GM12873 (cell line): ENCODE measurements around the gene GPN2.

Source experiments
- CTCF ChIP-seq: IDR thresholded peaks from 2 replicates; pipeline ENCODE4 v1.5.1; 2012; ENCODE audit warnings: low read depth, mild to moderate bottlenecking, moderate library complexity, low read length, control low read depth; ENCODE audit not compliant: insufficient read depth; ENCODE audit errors: missing control alignments

GPN2 gene

GRCh38 chr1:26858891-26859640 lies 31.0 kb downstream of the GPN2 start:
- no peak for TF ChIP-seq CTCF

GRCh38 chr1:26858160-26858559 lies 31.9 kb downstream of the GPN2 start:
- no peak for TF ChIP-seq CTCF

- TF ChIP-seq CTCF, result no peak
Measured at GRCh38 chr1:26857473-26858060, 32.5 kb downstream of the GPN2 start.

GRCh38 chr1:26856604-26857469 lies 33.2 kb downstream of the GPN2 start:
- TF ChIP-seq CTCF, result no peak

GRCh38 chr1:26856181-26856580 lies 33.9 kb downstream of the GPN2 start:
- no peak for TF ChIP-seq CTCF

- no peak for TF ChIP-seq CTCF
Measured at GRCh38 chr1:26855636-26856035, 34.4 kb downstream of the GPN2 start.

- TF ChIP-seq CTCF, result no peak
Measured at GRCh38 chr1:26854906-26855305, 35.2 kb downstream of the GPN2 start.
